IMR-90 (cell line): ENCODE measurements around the gene FOXK2. TPM values are rescaled to one million over a fixed set of nuclear protein-coding genes. Genes with fewer than 3 reads are reported as not detected.

Experiments used
- ATAC-seq: fragments of 200-7000 bp; cut with Tn5 transposase; 2 replicates; pipeline ENCODE4 v1.9.1; 2020; ENCODE audit warnings: low read depth, mild to moderate bottlenecking, moderate library complexity
- BruUV-seq: library from RNA; stranded (reverse); fragments of 400-500 nt; replicated peaks from 2 replicates; lab custom pipeline; 2021; lab: Mats Ljungman, UMichigan
- CTCF ChIA-PET: fragments of 300-600 bp; formaldehyde crosslinking; extraction: SDS; loops from one replicate; lab custom pipeline; 2021; ENCODE audit warnings: antibody characterized with exemption; lab: Yijun Ruan, JAX
- POLR2A ChIA-PET: fragments of 300-600 bp; sonication (Branson Sonifier 250); formaldehyde crosslinking; loops from one replicate; lab custom pipeline; 2022; ENCODE audit warnings: antibody characterized with exemption; ENCODE audit not compliant: unreplicated experiment; lab: Charles Lee
- DNase-seq: peaks from one replicate; pipeline ENCODE4 v3.0.0; 2013
- H2AFZ ChIP-seq: replicated peaks from 2 replicates; pipeline ENCODE3; 2013; ENCODE audit warnings: low read length, mild to moderate bottlenecking; ENCODE audit not compliant: poor library complexity
- H2AK5ac ChIP-seq: 2 replicates; pipeline ENCODE4 v1.6.1; 2013; ENCODE audit warnings: low read depth, low read length, inconsistent platforms
- H2AK9ac ChIP-seq: replicated peaks from 2 replicates; pipeline ENCODE3; 2013; ENCODE audit warnings: mild to moderate bottlenecking, low read depth, low read length, moderate library complexity; ENCODE audit not compliant: poor library complexity
- H2BK120ac ChIP-seq: 2 replicates; pipeline ENCODE4 v1.6.1; 2013; ENCODE audit warnings: low read depth, low read length, inconsistent platforms
- H2BK15ac ChIP-seq: 3 replicates; pipeline ENCODE4 v1.6.1; 2013; ENCODE audit warnings: low read depth, low read length, inconsistent platforms
- H2BK20ac ChIP-seq: 2 replicates; pipeline ENCODE4 v1.6.1; 2013; ENCODE audit warnings: low read depth, mild to moderate bottlenecking, inconsistent platforms, low read length, moderate library complexity
- H2BK5ac ChIP-seq: 2 replicates; pipeline ENCODE4 v1.6.1; 2013; ENCODE audit warnings: mild to moderate bottlenecking, low read depth, low read length, inconsistent platforms; ENCODE audit not compliant: poor library complexity, severe bottlenecking
- H3K14ac ChIP-seq: replicated peaks from 2 replicates; pipeline ENCODE4 v1.6.1; 2013; ENCODE audit warnings: low read depth, low read length, inconsistent platforms
- H3K18ac ChIP-seq: 2 replicates; pipeline ENCODE4 v1.6.1; 2013; ENCODE audit warnings: low read depth, low read length, control low read depth
- H3K23ac ChIP-seq: 2 replicates; pipeline ENCODE4 v1.6.1; 2013; ENCODE audit warnings: low read depth, low read length, inconsistent platforms
- H3K27ac ChIP-seq: 2 replicates; pipeline ENCODE4 v1.5.1; 2013; ENCODE audit warnings: mild to moderate bottlenecking, control low read depth, low read length; ENCODE audit not compliant: insufficient read depth
- H3K27me3 ChIP-seq: 2 replicates; pipeline ENCODE4 v1.6.1; 2013; ENCODE audit warnings: low read length; ENCODE audit not compliant: control insufficient read depth, insufficient read depth
- H3K36me3 ChIP-seq: 2 replicates; pipeline ENCODE4 v1.6.1; 2013; ENCODE audit warnings: low read length, mixed read lengths; ENCODE audit not compliant: control insufficient read depth, insufficient read depth
- H3K4ac ChIP-seq: 2 replicates; pipeline ENCODE4 v1.6.1; 2013; ENCODE audit warnings: low read depth, low read length, inconsistent platforms
- H3K4me1 ChIP-seq: 2 replicates; pipeline ENCODE4 v1.6.1; 2013; ENCODE audit warnings: low read length, mixed read lengths; ENCODE audit not compliant: control insufficient read depth, insufficient read depth
- H3K4me2 ChIP-seq: 2 replicates; pipeline ENCODE4 v1.6.1; 2013; ENCODE audit warnings: low read depth, mild to moderate bottlenecking, control low read depth, low read length, moderate library complexity
- H3K4me3 ChIP-seq: 2 replicates; pipeline ENCODE4 v1.5.1; 2013; ENCODE audit warnings: low read depth, mild to moderate bottlenecking, control low read depth, low read length, moderate library complexity; ENCODE audit not compliant: insufficient read depth
- H3K56ac ChIP-seq: 2 replicates; pipeline ENCODE4 v1.6.1; 2013; ENCODE audit warnings: low read length, inconsistent platforms; ENCODE audit not compliant: insufficient read depth; ENCODE audit errors: extremely low read depth
- H3K79me1 ChIP-seq, 2 experiments: 2 replicates each; pipeline ENCODE4 v1.6.1; 2013; ENCODE audit warnings: low read length in 2 of 2, inconsistent platforms in 1 of 2, low read depth in 1 of 2
- H3K9ac ChIP-seq: 2 replicates; pipeline ENCODE4 v1.6.1; 2013; ENCODE audit warnings: low read depth, low read length, control low read depth
- H3K9me1 ChIP-seq: 2 replicates; pipeline ENCODE4 v1.6.1; 2013; ENCODE audit warnings: low read length, inconsistent platforms; ENCODE audit not compliant: insufficient read depth
- H3K9me3 ChIP-seq: 2 replicates; pipeline ENCODE4 v1.6.1; 2013; ENCODE audit warnings: low read length; ENCODE audit not compliant: control insufficient read depth, insufficient read depth
- H4K20me1 ChIP-seq: 2 replicates; pipeline ENCODE4 v1.6.1; 2013; ENCODE audit warnings: low read length, inconsistent platforms; ENCODE audit not compliant: insufficient read depth
- H4K5ac ChIP-seq: 2 replicates; pipeline ENCODE4 v1.6.1; 2013; ENCODE audit warnings: mild to moderate bottlenecking, low read depth, low read length, control low read depth
- H4K8ac ChIP-seq, 2 experiments: 2 replicates each; pipeline ENCODE4 v1.6.1; 2013; ENCODE audit warnings: low read depth in 2 of 2, low read length in 2 of 2, control low read depth in 1 of 2, inconsistent platforms in 1 of 2
- H4K91ac ChIP-seq: 2 replicates; pipeline ENCODE4 v1.6.1; 2013; ENCODE audit warnings: low read depth, low read length, inconsistent platforms; ENCODE audit not compliant: insufficient read depth
- BHLHE40 ChIP-seq: fragments of 150-350 bp; IDR thresholded peaks from 2 replicates; pipeline ENCODE4 v1.6.1; 2016; ENCODE audit warnings: mild to moderate bottlenecking, low read depth, low read length
- CEBPB ChIP-seq: IDR thresholded peaks from 2 replicates; pipeline ENCODE4 v1.6.1; 2012; ENCODE audit warnings: low read depth, low read length, improper control_type of control experiment
- CHD1 ChIP-seq: IDR thresholded peaks from 2 replicates; pipeline ENCODE4 v1.6.1; 2012; ENCODE audit warnings: low read depth, low read length, improper control_type of control experiment
- FOS ChIP-seq: fragments of 150-350 bp; IDR thresholded peaks from 2 replicates; pipeline ENCODE4 v1.6.1; 2016; ENCODE audit warnings: low read depth, low read length
- MAFK ChIP-seq: IDR thresholded peaks from 2 replicates; pipeline ENCODE4 v1.6.1; 2012; ENCODE audit warnings: low read depth, low read length, improper control_type of control experiment
- MAZ ChIP-seq: IDR thresholded peaks from 2 replicates; pipeline ENCODE4 v1.6.1; 2012; ENCODE audit warnings: low read depth, mild to moderate bottlenecking, low read length, improper control_type of control experiment, moderate library complexity, borderline replicate concordance
- MXI1 ChIP-seq: IDR thresholded peaks from 2 replicates; pipeline ENCODE4 v1.6.1; 2012; ENCODE audit warnings: low read depth, mild to moderate bottlenecking, low read length, moderate library complexity, borderline replicate concordance
- NFE2L2 ChIP-seq: fragments of 150-350 bp; IDR thresholded peaks from 2 replicates; pipeline ENCODE4 v1.6.1; 2016; ENCODE audit warnings: low read depth, mild to moderate bottlenecking, low read length
- POLR2A ChIP-seq: IDR thresholded peaks from 2 replicates; pipeline ENCODE4 v1.6.1; 2012; ENCODE audit warnings: mild to moderate bottlenecking, low read depth, low read length
- RAD21 ChIP-seq: IDR thresholded peaks from 2 replicates; pipeline ENCODE4 v1.6.1; 2012; ENCODE audit warnings: low read length, improper control_type of control experiment
- RCOR1 ChIP-seq: IDR thresholded peaks from 2 replicates; pipeline ENCODE4 v1.6.1; 2012; ENCODE audit warnings: mild to moderate bottlenecking, low read length, improper control_type of control experiment; ENCODE audit not compliant: insufficient replicate concordance
- RFX5 ChIP-seq: IDR thresholded peaks from 2 replicates; pipeline ENCODE4 v1.8.0; 2012; ENCODE audit warnings: low read depth, mild to moderate bottlenecking, low read length, moderate library complexity
- SMC3 ChIP-seq: fragments of 150-350 bp; IDR thresholded peaks from 2 replicates; pipeline ENCODE4 v1.6.1; 2016; ENCODE audit warnings: low read depth, mild to moderate bottlenecking, antibody characterized with exemption, low read length, moderate library complexity
- USF2 ChIP-seq: fragments of 150-350 bp; IDR thresholded peaks from 2 replicates; pipeline ENCODE4 v1.6.1; 2017; ENCODE audit warnings: mild to moderate bottlenecking, antibody characterized with exemption, low read length, low read depth
- WGBS, 2 experiments: methylation state at CpG; one replicate each; pipeline versions ENCODE4 v1.1.5 to v1.1.7; 2013; ENCODE audit warnings: missing lambda C conversion rate in 2 of 2; ENCODE audit not compliant: insufficient read length in 1 of 2; ENCODE audit errors: extremely low coverage in 2 of 2; 5-methylcytosine and 5-hydroxymethylcytosine counted together
- dilution Hi-C: fragments of 300-500 bp; cut with HindIII; formaldehyde crosslinking; loops from one replicate; pipeline ENCODE4 v1.14.3; 2018; ENCODE audit warnings: low sequenced_read_pairs; ENCODE audit not compliant: unreplicated experiment
- in situ Hi-C: fragments of 300-500 bp; cut with MboI; formaldehyde crosslinking; loops from 3 replicates; pipeline ENCODE4 v1.14.3; 2019; ENCODE audit warnings: low sequenced_read_pairs, inconsistent platforms, mixed read lengths
- intact Hi-C: fragments of 100-400 bp; cut with micrococcal nuclease; formaldehyde crosslinking; loops from 2 replicates; pipeline ENCODE4 v1.10.0; 2022
- polyA plus RNA-seq, 3 experiments: library from polyadenylated mRNA; depleted of rRNA; stranded (reverse); fragments of >200 nt; gene quantifications; 2 replicates each; pipeline ENCODE4 v1.2.3, GENCODE V29; 2012; ENCODE audit warnings: low replicate concordance in 1 of 3
- total RNA-seq: library from RNA; depleted of rRNA; stranded (reverse); fragments of >200 nt; gene quantifications from 2 replicates; pipeline ENCODE4 v1.2.3, GENCODE V29; 2012
- TF ChIP-seq, protein P1 (sequence below): conservative IDR thresholded peaks from 2 replicates; pipeline ENCODE4 v1.5.1; 2012; ENCODE audit warnings: mild to moderate bottlenecking, low read depth, low read length, improper control_type of control experiment
- TF ChIP-seq, protein P2 (sequence below): fragments of 150-350 bp; IDR thresholded peaks from 2 replicates; pipeline ENCODE4 v1.6.1; 2016; ENCODE audit warnings: low read depth, mild to moderate bottlenecking, low read length, moderate library complexity, borderline replicate concordance

FOXK2 gene
- total and polyA plus RNA-seq, 2 of the 4 experiments (the other 2 are of a cell fraction), result 12.5 to 20.0 TPM

- no peak overlapping the region for H2BK15ac ChIP-seq
- no peaks in the 10 kb centered on the region for H3K9me3 ChIP-seq
- ChIA-PET CTCF (no interaction called here), POLR2A (no interaction called here)
- no peak overlapping the region for H3K18ac ChIP-seq
- no peak overlapping the region for H3K14ac ChIP-seq
- no peak overlapping the region for H2AFZ ChIP-seq
- H3K23ac ChIP-seq, result no peak overlapping the region
- intact Hi-C loops (no loop called here), dilution Hi-C loops (no loop called here), in situ Hi-C loops (no loop called here)
- no peak overlapping the region for H4K5ac ChIP-seq
- no peak overlapping the region for H3K9ac ChIP-seq
- peaks cover 21% of the 10 kb centered on the region for H4K20me1 ChIP-seq
- H2BK5ac ChIP-seq, result no peak overlapping the region
- H3K36me3 ChIP-seq, result peaks cover 61% of the 10 kb centered on the region
- WGBS, 2 experiments, result 72% methylated on average over 14 of the region's 15 CpGs; no CpG with 5 or more reads in 1 of the 2 experiments
- no peak for TF ChIP-seq BHLHE40
- TF ChIP-seq RAD21, result no peak
- TF ChIP-seq, protein P1, sequence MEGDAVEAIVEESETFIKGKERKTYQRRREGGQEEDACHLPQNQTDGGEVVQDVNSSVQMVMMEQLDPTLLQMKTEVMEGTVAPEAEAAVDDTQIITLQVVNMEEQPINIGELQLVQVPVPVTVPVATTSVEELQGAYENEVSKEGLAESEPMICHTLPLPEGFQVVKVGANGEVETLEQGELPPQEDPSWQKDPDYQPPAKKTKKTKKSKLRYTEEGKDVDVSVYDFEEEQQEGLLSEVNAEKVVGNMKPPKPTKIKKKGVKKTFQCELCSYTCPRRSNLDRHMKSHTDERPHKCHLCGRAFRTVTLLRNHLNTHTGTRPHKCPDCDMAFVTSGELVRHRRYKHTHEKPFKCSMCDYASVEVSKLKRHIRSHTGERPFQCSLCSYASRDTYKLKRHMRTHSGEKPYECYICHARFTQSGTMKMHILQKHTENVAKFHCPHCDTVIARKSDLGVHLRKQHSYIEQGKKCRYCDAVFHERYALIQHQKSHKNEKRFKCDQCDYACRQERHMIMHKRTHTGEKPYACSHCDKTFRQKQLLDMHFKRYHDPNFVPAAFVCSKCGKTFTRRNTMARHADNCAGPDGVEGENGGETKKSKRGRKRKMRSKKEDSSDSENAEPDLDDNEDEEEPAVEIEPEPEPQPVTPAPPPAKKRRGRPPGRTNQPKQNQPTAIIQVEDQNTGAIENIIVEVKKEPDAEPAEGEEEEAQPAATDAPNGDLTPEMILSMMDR, result no peak
- TF ChIP-seq MXI1, result no peak
- TF ChIP-seq RFX5, result no peak
- TF ChIP-seq POLR2A, result no peak
- no peak for TF ChIP-seq USF2
- TF ChIP-seq NFE2L2, result no peak
- no peak for TF ChIP-seq CHD1
- TF ChIP-seq CEBPB, result no peak
- no peak for TF ChIP-seq RCOR1
- TF ChIP-seq, protein P2, sequence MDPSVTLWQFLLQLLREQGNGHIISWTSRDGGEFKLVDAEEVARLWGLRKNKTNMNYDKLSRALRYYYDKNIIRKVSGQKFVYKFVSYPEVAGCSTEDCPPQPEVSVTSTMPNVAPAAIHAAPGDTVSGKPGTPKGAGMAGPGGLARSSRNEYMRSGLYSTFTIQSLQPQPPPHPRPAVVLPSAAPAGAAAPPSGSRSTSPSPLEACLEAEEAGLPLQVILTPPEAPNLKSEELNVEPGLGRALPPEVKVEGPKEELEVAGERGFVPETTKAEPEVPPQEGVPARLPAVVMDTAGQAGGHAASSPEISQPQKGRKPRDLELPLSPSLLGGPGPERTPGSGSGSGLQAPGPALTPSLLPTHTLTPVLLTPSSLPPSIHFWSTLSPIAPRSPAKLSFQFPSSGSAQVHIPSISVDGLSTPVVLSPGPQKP, result no peak
- no peak for TF ChIP-seq MAZ
- TF ChIP-seq MAFK, result no peak
- TF ChIP-seq SMC3, result no peak
- no peak for TF ChIP-seq FOS
- H4K91ac ChIP-seq, result no peak overlapping the region
- no peaks in the 10 kb centered on the region for H3K4me1 ChIP-seq
- H3K4me3 ChIP-seq, result no peak overlapping the region
- DNase-seq (no peak), ATAC-seq (no peak)
- H3K4me2 ChIP-seq, result no peak overlapping the region
- H2BK120ac ChIP-seq, result no peak overlapping the region
- no peak overlapping the region for H3K4ac ChIP-seq
- H3K79me1 ChIP-seq, result peaks cover 39 to 42% of the 10 kb centered on the region in 2 experiments
- H3K56ac ChIP-seq, result no peak overlapping the region
- no peak overlapping the region for H2AK5ac ChIP-seq
- no peaks in the 10 kb centered on the region for H3K9me1 ChIP-seq
- H2BK20ac ChIP-seq, result no peak overlapping the region
- no peak overlapping the region for H4K8ac ChIP-seq
- no peak overlapping the region for H3K27ac ChIP-seq
- H3K27me3 ChIP-seq, result no peaks in the 10 kb centered on the region
- no peak overlapping the region for H2AK9ac ChIP-seq
- no TSS peak for BruUV-seq
These were observed 104.2 kb downstream of the FOXK2 start for GRCh38 chr17:82623707-82624106.
